Islet precursor cell (in vitro differentiated cells): ENCODE data around the gene ATP1A1.

Experiments
- DNase-seq: peaks from one replicate; pipeline ENCODE4 v3.0.0-alpha.2; 2018

The ATP1A1 gene

DNA sequence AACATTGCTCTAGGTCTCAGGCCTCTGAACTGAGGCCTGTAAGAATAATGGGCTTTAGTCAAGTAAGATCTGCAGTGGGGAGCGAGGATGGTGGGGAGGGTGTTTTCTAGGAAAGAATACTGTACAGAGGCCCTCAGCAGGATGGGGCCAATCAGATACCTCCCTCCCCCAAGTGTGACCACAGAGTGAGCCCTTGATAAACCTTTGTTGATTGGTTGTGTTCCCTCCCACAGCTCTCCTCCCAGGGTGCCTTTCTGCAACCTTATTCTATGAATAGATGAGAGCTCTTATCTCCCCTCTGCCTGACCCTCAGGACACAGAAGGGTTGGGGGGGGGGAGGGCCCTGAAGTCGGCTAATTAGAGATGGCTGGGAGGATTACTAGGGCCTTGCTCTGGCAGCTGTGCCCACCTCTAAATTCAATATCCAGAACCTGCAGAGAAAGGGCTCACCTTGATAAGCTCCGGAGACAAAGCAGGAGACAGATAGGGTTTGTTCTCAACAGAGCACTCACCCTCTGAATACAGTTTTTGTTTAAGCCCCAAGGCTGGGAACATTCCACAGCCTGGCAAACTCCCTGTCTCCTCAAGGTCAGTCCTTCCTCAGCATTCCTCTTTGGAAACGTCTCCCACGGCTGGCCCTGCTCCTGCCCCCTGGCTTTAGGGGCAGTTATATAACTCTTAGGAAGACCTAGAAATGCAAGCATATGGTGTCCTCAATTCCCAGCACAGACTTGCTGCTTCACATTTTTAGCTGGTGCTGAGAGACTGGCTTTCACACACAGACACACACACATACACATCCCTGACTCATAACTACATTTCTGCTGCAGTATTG, 42.9 kb downstream of the ATP1A1 start:
- DNase-seq = peak; percentile 86

DNA sequence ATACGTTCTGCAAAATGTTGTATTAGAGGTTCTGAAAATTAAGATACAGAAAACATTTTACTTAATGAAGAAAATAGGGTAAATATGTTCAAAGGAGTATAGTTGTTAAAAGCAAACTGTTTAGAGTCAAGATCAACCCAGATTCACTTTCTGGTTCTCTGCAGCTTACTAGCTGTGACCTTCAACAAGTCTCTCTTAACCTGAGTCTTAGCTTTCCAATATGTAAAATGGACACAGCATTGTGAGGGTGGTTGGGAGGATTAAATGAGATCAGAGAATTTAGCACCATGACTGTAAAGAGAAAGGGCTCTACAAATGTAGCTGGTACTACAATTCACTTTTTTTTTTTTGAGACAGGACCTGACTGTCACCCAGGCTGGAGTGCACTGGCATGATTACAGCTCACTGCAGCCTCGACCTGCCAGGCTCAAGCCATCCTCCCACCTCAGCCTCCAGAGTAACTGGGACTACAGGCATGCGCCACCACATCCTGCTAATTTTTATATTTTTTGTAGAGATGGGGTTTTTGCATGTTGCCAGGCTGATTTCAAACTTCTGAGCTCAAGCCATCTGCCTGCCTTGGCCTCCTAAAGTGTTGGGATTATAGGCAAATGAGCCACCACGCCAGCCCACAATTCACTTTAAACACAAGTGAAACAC, 43.9 kb downstream of the ATP1A1 start:
- DNase-seq = no peak

DNA sequence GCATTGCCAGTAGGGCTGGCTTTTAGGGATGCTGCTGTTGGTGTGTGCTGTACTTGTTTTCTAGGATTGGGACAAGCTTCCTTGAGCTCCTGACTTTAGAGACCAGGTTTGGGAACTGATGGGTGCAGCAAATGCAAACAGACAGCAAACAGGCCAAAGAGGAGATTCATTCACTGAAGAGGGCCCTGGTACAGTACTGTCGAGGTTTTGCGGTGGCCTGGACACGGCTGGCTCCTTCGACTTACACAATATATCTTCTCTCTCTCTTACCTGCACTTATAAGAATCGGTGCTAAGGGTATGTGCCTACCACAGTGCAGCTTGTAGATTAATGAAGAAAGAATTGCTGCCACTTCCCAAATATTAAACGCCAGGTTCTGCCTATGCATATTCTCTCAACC, 44.6 kb downstream of the ATP1A1 start:
- no peak for DNase-seq

DNA sequence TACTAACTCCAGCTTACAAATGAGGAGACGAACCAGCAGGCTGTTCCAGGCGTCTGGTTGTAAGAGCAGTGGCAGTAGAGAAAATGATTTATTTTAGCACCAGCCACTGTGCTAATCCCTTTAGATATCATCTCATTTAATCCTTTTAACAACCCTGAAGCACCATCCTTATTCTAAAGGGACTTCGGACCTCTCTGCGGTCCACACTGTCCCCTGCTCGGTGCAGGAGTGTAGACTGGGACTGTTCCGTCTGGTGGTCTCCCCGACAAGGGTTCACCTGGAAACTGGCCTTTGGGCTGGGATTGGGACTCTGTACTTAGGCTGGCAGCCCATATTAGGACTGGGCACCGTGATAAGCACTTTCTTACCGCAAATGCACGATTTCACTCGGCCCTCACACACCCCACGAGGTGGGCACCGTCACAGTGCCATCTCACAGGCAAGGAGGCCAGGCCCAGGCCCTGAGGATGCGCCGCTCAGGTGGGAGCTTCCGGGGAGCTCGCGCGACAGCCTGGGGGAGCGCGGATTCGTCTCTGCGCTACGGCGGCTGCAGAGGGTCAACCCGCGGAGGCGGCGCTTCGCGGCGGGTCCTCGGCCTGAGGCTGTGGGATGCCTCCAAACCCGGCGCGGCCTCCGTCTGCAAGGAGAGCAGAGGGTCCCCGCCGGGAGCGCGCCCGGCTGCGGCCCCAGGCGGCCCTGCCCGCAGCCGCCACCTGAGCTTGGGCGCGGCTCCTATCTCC, 45.2 kb downstream of the ATP1A1 start:
- DNase-seq = peak; percentile 90

DNA sequence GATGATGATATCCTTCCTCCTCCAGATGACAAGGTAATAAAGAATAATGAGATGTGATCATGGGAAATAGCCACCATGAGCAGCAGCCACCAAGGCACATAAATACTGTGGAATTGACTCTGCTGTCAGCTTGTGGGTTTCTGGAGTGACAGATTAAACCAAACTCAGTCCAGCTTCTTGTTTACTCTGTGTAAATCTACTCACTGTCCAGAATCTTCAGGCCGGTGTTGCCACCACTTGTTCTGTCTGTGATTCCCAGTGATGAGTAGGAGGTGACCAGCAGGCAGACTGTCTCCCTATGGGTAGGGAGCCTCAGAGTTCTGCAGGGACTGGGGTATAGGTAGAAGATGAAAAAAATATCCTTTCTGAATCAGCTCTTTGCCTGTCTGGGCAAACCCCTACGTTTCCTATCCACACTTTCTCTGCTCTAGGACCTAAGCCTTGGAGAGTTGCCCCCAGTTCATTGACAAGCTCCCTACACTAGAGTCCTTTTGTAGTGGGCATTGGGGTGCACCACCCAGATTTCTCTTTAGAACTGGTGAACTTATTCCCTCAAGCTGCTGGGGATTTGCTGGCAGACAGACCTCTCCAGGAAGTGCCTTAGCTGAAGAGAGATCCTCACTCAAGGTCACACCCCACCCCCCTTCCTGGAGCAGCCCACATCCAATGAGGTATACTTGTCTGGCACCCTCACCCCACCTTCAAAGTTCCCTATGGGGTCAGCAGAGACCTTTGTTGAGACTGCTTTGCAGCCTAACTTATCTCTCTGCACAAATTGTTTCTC, 47.6 kb downstream of the ATP1A1 start:
- DNase-seq = peak; percentile 45

DNA sequence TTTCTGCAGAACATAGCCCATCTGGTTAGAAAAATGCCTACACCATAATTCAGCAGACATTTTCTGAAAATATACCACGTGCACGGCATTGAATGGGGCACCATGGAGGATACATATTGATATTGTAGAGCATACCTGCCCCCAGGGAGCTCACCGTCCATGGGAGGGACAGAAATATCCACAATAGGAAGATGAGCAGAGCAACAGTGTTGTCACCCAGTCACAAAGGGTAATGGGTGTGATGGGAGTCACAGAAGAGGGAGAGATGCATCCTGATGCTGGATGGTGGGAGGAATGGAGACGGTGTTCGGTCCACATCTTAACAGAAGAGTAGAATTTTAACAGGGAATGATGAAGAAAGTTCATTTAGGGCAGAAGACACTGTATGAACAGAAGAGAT, 51.4 kb downstream of the ATP1A1 start:
- DNase-seq = no peak

DNA sequence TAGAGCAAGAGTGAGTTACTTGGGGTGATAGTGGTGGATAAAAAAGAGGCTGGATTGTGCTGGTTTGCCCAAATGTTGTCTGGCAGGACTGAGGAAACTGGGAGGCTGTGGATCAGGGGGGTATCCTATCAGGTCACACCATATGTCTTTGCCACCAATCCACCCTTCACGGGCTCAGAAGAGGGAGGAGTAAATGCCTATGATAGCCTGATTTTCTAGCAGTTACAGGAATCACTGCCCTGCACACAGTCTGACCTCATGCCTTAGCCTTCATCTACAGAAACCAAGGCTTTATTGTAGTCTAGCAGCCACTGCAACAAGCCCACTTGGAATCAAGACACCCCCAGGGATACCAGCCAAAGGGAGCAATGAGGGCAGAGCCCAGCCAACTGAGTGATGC, 51.8 kb downstream of the ATP1A1 start:
- no peak for DNase-seq

DNA sequence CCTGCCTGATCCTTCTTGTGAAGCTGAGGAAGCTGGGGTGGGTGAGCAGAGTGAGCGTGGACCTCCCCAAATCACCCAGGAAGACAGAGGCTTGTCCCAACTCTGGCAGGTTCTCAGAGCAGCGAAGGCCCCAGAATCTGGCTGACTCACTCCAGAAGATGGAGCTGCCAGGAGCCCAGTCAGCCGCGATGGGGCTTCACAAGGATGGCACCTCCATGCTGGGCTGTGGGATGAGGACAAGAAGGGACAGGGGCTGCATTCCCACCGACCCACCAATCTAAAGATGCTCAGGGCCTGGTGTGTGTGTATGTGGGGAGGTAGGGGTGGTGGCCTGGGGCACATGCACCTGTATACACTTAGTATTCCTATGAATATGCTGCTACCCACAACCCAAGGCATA, 52.9 kb downstream of the ATP1A1 start:
- no peak for DNase-seq

DNA sequence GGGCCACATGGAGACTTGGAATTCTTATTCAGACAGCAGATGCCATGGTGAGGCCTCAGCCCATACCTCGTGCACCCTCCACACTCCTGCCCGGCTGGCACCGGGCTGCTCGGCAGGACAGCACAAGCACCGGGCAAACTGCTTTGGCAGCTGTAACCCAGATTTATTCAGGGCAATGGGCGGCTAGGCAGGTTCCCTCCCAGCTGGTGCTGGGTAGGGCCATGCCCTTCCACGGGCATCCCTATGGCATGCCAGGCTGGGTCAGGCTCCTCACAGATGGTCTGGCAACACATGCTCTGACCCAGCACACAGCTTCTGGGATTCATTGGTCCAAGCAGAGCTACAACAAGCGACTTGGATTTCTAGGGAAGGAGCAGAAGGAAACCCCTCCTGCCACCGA, 53.4 kb downstream of the ATP1A1 start:
- DNase-seq = no peak

DNA sequence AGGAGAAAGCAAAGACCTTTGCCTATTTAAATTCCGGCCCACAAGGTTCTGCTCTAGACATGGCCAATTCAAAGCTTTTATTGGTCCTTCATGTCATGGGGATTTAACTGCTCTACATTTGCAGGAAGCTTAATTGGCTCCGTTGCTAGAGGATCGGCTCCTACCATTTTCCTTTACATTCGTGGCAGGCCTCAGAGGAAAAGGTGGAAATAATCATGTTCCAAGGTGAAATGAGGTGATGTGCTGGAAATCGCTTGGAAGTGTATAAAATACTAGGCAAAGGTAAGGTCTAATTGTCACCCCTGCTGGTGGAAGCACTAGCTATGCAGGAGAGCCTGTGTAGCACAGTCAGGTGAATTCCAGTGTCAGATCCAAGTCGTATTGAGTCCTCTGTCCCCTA, 55.5 kb downstream of the ATP1A1 start:
- DNase-seq = no peak

DNA sequence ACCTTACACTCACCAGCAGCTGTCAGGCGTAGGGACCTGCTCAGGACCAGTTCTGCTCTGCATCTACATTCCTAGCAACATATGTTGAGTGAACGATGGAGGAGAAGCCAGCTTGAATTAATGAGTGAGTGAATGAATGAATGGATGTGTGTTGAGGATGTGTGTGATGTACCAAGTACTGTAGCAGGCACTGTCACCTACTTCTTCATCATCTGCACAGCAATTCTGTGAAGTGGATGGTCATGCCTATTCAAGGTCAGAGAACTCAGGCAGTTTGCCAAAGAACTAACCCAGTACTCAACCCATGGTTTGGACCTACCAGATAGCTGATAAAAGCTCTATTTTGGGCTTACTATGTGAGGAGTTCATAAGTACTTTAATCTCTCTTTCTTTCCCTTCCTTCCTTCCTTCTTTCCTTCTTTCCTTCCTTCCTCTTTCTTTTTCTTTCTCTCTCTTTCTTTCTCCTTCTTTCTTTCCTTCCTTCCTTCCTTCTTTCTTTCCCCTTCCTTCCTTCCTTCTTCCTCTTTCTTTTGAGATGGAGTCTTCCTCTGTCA, 56.9 kb downstream of the ATP1A1 start:
- no peak for DNase-seq

DNA sequence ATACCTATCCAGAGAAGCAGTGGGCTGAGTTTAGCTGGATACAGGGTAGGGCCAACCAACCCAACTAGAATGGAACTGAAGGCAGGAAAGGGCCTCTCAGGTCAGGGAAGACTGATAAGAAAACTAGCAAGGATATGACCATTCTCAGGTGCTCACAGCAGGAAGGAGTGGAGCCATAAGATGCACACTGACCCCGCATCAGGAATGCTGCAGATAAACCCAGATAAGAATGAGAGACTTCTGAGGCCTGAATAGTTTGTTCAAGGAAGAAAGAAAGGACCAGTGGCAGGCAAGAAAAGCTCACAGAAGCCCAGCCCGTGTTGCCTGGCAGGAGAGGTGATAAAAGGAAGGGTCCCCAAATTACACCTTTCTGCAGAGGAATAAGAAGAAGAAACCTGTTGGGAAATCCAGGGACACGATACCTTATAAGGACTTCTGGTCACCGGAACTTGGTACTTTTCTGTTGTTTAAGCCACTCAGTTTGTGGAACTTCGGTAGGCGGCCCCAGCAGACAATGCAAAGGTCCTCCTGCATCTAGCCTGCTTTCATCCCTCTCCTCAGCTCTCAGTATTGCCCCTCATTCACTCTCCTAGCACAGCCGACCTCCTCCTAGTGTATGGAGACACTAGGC, 58.9 kb downstream of the ATP1A1 start:
- DNase-seq = no peak

DNA sequence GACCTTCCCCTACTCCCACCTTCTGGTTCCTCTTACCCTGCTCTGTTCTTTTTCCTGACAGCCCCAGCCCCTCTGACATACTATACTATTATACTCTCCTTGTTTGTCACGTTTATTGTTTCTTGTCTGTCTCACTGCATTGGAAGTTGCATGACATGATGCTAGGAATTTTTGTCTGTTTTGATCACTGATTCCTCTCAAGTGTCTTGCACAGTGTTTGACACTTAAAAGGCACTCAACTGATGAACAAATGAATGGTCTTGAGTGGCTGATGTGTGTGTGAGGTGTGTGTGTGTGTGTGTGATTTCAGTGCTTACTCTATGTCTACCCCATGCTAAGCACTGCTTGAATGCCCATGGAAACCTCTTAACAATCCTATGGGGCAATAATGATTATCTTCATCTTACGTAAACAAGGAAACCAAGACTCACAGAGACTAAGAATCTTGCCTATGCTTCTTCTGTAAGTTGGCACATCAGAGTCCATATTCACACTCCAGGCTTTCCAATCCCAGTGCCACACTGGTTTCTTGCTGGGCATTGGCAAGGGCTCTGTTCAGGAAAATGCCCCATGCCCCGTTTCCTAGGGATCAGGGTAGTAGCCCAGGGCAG, 59.7 kb downstream of the ATP1A1 start:
- DNase-seq = no peak

DNA sequence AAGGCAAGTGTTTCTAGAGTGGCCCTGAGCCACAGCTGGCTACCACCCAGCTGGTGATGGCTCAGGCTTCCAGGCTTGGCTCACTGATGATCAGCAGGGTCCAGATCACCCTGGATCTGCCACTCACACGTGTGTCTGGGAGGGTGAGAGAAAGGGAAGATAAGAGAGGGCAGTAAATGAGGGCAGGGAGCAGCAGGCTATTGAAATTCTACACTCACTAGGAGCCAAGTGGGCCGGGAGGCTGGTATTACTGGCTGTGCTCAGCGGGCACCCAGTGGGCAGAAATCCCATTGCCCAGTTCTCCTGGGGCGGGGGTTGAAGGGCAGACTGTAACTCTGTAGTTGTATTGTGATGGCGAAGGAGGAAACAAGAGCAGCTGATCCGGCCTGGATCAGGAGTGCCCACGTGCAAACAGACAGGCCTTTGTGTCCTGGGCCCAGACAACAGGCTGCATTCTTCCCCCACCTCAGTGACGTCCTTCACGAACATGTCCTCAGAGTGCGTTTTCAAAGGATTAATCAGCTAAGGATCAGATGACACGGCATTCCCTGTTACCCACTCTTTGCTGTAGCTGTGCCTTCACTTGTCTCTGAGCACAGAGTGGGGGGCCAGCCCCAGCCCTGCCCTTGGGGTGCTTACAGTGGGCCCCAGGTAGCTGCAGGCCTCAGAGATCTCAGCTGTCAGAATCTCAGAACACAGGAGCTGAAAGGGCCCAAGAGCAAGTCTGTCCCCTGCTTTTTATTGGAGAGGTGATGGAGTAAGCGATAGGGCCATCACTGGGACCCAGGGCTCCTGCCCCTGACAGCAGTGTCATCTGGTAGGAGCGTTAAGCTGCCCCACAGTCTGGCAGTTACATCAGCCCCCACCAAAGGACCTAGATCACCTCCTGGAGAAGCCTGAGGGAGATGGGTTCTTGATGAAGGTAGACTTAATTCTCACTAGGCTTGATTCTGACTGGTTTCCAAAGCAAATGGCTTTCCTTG, 60.5 kb downstream of the ATP1A1 start:
- peak; percentile 93 for DNase-seq

DNA sequence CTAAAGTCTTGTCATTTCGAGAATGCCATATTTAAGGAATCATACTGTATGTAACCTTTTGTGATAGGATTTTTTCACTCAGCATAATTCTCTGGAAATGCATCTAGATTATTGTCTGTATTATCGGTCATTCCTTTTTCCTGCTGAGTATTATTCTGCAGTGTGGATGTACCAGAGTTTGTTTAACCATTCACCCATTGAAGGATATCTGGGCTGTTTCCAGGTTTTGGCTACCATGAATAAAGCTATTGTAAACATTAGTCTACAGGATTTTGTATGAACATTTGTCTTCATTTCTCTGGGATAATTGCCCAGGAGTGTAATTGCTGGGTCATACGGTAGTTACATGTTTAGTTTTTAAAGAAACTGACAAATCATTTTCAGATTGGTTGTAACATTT, 61.8 kb downstream of the ATP1A1 start:
- DNase-seq = no peak

DNA sequence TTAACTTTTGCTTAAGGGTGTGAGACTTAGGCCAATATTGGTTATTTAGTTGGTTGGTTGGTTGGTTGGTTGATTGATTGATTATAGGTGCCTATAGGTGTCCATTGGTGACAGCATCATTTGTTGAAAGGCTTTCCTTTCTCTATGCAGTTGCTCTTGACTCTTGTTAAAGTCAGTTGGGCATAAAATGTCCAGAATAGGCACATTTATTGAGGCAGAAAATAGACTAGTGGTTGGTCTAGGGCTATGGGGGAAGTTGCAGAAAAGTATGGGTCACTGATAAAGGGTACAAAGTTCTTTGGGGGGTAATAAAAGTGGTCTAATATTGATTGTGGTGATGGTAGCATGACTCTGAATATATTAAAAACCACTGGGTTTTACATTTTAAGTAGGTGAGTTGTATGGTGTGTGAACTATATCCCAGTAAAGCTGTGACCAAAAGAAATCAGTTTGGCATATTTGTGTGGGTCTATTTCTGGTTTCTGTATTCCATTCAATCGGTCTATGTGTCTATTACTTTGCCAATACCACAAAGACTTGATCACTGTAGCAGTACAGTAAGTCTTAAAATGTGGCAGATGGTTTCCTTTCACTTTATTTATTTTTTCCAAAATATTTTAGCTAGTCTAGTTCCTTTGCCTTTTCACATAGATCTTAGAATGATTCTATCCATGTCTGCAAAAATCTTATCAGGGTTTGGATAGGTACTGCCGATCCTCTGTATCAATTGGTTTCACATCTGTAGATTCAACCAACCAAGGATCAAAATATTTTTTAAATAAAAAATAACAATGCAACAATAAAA, 63.0 kb downstream of the ATP1A1 start:
- no peak for DNase-seq

DNA sequence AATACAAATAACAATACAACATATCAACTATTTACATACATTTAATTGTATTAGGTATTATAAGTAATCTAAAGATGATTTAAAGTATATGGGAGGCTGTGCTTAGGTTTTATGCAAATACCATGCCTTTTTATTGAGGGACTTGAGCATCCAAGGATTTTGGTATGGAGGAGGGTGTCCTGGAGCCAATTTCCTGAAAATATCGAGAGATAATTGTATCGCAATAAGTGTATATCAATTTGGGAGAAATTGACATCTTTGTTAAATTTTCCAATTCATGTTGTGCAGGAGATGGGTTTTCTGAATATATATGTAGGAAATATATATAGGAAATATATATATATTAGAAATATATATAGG, 63.5 kb downstream of the ATP1A1 start:
- DNase-seq = no peak

DNA sequence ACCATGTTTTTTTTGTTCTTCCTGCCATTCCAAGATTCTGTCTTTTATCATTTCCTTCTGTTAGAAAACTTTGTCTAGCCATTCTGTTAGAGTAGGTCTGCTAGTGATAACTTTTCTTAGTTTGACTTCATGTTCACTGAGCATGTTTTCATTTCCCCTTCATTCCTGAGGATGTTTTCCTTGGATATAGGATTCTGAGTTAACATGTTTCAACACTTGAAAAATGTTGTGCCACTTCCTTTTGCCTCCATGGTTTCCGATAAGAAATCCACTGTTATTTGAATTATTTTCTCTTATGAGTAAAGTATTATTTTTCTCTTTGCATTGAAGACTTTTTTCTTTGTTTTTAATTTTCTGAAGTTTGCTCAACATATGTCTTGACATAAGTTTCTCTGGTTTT, 66.7 kb downstream of the ATP1A1 start:
- no peak for DNase-seq

DNA sequence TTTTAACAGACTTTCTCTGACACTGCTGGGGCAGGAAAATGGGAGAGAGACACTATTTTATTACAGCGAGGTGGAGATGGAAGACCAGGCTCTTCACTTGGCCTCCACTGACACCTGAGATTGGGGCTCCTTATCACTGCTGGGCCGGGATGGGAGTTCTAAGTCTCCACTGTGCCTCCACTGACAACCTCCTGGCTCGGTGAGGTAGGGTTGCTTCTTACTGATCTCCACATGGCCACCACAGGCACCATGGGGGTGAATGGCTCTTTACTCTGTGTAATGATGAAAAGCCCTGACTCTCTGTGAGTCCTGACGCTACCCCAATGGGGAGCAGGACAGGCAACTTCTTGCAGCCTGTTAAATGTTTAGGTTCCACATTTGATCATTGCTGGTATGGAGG, 67.7 kb downstream of the ATP1A1 start:
- no peak for DNase-seq

DNA sequence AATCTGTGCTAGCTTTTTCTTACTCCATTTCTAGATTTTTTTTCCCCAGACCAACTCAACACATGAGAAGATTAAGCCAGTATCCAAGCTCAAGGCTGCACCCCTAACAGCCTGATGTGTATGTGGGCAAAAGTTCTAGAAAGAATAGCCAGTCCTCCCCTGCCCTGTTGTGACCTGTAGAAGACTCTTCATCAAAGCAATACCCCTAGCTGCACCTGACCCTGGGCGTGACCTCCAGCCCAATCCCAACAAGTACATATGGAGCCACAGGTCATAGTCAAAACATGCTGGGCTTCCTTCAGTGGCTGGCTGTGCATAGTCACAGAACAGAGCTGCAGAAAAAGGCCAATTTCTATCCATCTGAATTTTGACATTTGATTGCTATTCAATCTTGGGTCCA, 72.5 kb downstream of the ATP1A1 start:
- DNase-seq = no peak
